Measurements from ENCODE around the gene STARD13. TPM values are rescaled to one million over a fixed set of nuclear protein-coding genes. Genes with fewer than 3 reads are reported as not detected.

STARD13 gene
- total RNA-seq, 1 donor from 2014 or later: 2.0 TPM

DNA sequence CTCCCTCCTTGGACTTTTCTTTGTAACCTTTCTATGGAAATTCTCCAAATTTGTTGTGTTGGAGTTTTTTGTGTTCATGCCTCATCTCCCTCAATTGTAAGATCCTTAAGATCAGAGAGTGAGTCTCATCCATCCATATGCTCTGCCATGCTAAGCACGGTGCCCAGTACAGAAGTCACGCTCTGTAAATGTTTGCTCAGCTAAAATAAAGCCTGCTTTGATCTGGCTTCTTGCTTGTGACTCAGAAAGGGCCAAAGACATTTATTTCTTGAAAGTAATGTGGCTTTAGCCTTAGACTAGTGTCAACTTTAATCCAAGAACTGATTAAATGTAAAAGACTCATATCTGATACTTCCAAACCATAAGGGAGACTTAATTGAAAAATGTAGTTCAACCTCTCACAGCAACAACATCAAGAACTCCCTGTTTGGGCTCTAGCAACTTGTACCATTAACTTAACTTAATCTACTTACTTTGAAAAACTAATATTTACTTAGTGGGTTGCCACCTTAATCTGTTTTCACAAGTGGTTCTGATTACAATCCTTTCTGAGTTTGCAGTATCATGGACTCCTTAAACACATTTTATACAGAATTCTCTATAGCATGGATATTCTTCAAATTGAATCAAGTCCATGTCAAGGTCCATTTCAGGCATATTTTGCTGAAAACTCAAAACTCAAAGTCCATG lies 169.1 kb downstream of the STARD13 start:
- peaks cover 2% of the 10 kb centered on the region for H3K27me3 Mint-ChIP-seq (ENCODE audit: insufficient read depth, low read depth)
- Histone ChIP-seq H3K27me3 (no peaks in the 10 kb centered on the region), H2AFZ (replicated peaks) (no peak overlapping the region), H3K36me3 (no peaks in the 10 kb centered on the region), H3K9ac (no peak overlapping the region), H4K20me1 (ENCODE audit: low read depth) (no peaks in the 10 kb centered on the region), H3F3A (ENCODE audit: low read depth) (no peaks in the 10 kb centered on the region), H3K9me3 (ENCODE audit: low read depth) (no peaks in the 10 kb centered on the region), H3K79me2 (ENCODE audit: low read depth) (no peaks in the 10 kb centered on the region), H3K27ac (no peak overlapping the region), H3K4me2 (no peak overlapping the region), H3K4me1 (no peaks in the 10 kb centered on the region), H3K4me3 (no peak overlapping the region)
- no peak overlapping the region for H3K27ac Mint-ChIP-seq
- H3K36me3 Mint-ChIP-seq: peaks cover 6% of the 10 kb centered on the region
- TF ChIP-seq, protein P1, sequence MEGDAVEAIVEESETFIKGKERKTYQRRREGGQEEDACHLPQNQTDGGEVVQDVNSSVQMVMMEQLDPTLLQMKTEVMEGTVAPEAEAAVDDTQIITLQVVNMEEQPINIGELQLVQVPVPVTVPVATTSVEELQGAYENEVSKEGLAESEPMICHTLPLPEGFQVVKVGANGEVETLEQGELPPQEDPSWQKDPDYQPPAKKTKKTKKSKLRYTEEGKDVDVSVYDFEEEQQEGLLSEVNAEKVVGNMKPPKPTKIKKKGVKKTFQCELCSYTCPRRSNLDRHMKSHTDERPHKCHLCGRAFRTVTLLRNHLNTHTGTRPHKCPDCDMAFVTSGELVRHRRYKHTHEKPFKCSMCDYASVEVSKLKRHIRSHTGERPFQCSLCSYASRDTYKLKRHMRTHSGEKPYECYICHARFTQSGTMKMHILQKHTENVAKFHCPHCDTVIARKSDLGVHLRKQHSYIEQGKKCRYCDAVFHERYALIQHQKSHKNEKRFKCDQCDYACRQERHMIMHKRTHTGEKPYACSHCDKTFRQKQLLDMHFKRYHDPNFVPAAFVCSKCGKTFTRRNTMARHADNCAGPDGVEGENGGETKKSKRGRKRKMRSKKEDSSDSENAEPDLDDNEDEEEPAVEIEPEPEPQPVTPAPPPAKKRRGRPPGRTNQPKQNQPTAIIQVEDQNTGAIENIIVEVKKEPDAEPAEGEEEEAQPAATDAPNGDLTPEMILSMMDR (IDR thresholded peaks at IDR 0.05): no peak
- no peak for TF ChIP-seq EZH2phosphoT487 (IDR thresholded peaks at IDR 0.05)
- TF ChIP-seq EZH2 (IDR thresholded peaks at IDR 0.05): no peak
- no peak overlapping the region for H3K4me3 Mint-ChIP-seq
- no peak for DNase-seq (ENCODE audit: low spot score)
- H3K9me3 Mint-ChIP-seq: no peaks in the 10 kb centered on the region
- H3K4me1 Mint-ChIP-seq: peaks cover 31% of the 10 kb centered on the region

DNA sequence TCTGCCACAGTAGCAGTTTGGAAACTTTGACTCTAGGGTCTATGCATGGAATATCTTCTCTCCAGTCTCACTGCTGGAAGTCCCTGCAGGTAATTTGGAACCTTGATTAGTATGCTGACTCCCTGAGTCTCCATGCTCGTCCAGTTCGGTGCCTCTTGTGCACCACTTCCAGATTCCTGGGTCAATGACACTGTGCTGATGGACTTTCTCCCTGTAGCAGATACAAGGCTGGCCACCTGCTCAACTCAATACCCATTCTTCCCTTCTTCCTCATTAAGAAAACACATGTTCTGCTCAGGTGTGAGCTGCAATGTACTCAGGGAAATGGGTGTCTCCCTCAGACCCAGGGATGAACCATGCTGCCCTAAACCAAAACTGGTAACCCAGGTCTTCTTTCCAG lies 170.3 kb downstream of the STARD13 start:
- H3K27ac ChIP-seq: no peak overlapping the region
- H3K79me2 ChIP-seq (ENCODE audit: low read depth): no peaks in the 10 kb centered on the region
- H3K36me3 Mint-ChIP-seq: peaks cover 6% of the 10 kb centered on the region
- no peaks in the 10 kb centered on the region for H3K9me3 Mint-ChIP-seq
- no peak overlapping the region for H3K4me3 ChIP-seq
- H3K4me3 Mint-ChIP-seq: no peak overlapping the region
- H3K4me2 ChIP-seq: no peak overlapping the region
- H3K36me3 ChIP-seq: no peaks in the 10 kb centered on the region
- H4K20me1 ChIP-seq (ENCODE audit: low read depth): no peaks in the 10 kb centered on the region
- peaks cover 2% of the 10 kb centered on the region for H3K27me3 Mint-ChIP-seq (ENCODE audit: insufficient read depth, low read depth)
- H3F3A ChIP-seq (ENCODE audit: low read depth): no peaks in the 10 kb centered on the region
- no peak overlapping the region for H2AFZ ChIP-seq (replicated peaks)
- no peak overlapping the region for H3K27ac Mint-ChIP-seq
- H3K9me3 ChIP-seq (ENCODE audit: low read depth): no peaks in the 10 kb centered on the region
- TF ChIP-seq EZH2 (IDR thresholded peaks at IDR 0.05) (no peak), EZH2phosphoT487 (IDR thresholded peaks at IDR 0.05) (no peak)
- TF ChIP-seq, protein P1 (IDR thresholded peaks at IDR 0.05): no peak
- no peak overlapping the region for H3K9ac ChIP-seq
- H3K4me1 Mint-ChIP-seq: peaks cover 28% of the 10 kb centered on the region
- DNase-seq (ENCODE audit: low spot score): no peak
- H3K27me3 ChIP-seq: no peaks in the 10 kb centered on the region
- H3K4me1 ChIP-seq: no peaks in the 10 kb centered on the region

DNA sequence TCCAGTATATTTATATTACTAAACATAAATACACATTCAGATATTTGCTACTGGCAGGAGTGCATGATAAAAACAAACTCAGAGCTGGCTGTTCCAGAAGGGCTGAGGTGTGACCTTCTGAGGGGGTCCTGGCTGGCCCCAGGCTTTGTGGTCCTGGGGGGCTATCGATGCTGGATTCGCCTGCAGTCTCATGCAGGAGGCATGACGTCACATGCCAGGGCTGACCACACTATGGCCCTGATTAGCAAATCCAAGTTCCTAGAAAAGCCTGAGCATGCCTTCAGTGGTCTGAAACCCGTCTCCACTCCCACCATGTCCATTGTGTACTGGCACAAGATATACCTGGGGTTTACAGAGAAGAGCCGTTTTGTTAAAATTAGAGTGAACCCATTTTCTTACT lies 171.4 kb downstream of the STARD13 start:
- no peak overlapping the region for H2AFZ ChIP-seq (replicated peaks)
- no peaks in the 10 kb centered on the region for H4K20me1 ChIP-seq (ENCODE audit: low read depth)
- H3K36me3 ChIP-seq: no peaks in the 10 kb centered on the region
- H3K9ac ChIP-seq: no peak overlapping the region
- no peak for DNase-seq (ENCODE audit: low spot score)
- peaks cover 2% of the 10 kb centered on the region for H3K27me3 Mint-ChIP-seq (ENCODE audit: insufficient read depth, low read depth)
- peaks cover 18% of the 10 kb centered on the region for H3K4me1 Mint-ChIP-seq
- H3K27ac ChIP-seq: no peak overlapping the region
- H3K4me1 ChIP-seq: no peaks in the 10 kb centered on the region
- H3K4me3 Mint-ChIP-seq: no peak overlapping the region
- no peaks in the 10 kb centered on the region for H3F3A ChIP-seq (ENCODE audit: low read depth)
- no peaks in the 10 kb centered on the region for H3K9me3 Mint-ChIP-seq
- H3K9me3 ChIP-seq (ENCODE audit: low read depth): no peaks in the 10 kb centered on the region
- peaks cover 6% of the 10 kb centered on the region for H3K36me3 Mint-ChIP-seq
- no peak overlapping the region for H3K4me3 ChIP-seq
- no peak overlapping the region for H3K27ac Mint-ChIP-seq
- no peaks in the 10 kb centered on the region for H3K27me3 ChIP-seq
- no peaks in the 10 kb centered on the region for H3K79me2 ChIP-seq (ENCODE audit: low read depth)
- TF ChIP-seq EZH2 (IDR thresholded peaks at IDR 0.05) (no peak), EZH2phosphoT487 (IDR thresholded peaks at IDR 0.05) (no peak)
- no peak overlapping the region for H3K4me2 ChIP-seq

DNA sequence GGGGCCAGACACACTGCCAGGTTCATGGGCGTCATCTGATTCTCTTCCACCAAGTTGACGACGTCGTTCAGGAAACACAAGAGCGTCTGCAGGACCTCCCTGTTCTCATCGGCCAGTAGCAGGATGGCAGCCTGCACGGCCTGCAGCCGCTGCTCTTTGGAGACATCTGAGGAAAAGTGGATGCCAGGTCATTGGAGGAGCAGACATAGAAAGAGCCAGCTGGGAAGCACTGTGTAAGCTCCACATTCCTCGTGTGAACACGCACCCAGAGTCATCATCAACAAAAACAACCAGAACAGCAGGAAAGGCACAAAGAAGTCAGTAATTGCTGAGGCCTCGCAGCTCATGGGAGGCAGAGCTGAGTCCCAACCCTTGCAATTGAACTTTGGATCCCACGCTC lies 172.8 kb downstream of the STARD13 start:
- Histone ChIP-seq H3K4me1 (no peaks in the 10 kb centered on the region), H3F3A (ENCODE audit: low read depth) (no peaks in the 10 kb centered on the region), H3K9ac (no peak overlapping the region), H3K36me3 (no peaks in the 10 kb centered on the region), H3K79me2 (ENCODE audit: low read depth) (no peaks in the 10 kb centered on the region), H3K27me3 (no peaks in the 10 kb centered on the region), H2AFZ (replicated peaks) (no peak overlapping the region), H3K4me3 (no peak overlapping the region), H3K27ac (no peak overlapping the region), H3K4me2 (no peak overlapping the region), H4K20me1 (ENCODE audit: low read depth) (no peaks in the 10 kb centered on the region), H3K9me3 (ENCODE audit: low read depth) (no peaks in the 10 kb centered on the region)
- Mint-ChIP-seq H3K36me3 (peaks cover 6% of the 10 kb centered on the region), H3K4me3 (no peak overlapping the region), H3K27ac (no peak overlapping the region), H3K4me1 (peaks cover 10% of the 10 kb centered on the region), H3K9me3 (no peaks in the 10 kb centered on the region), H3K27me3 (ENCODE audit: insufficient read depth, low read depth) (peaks cover 2% of the 10 kb centered on the region)
- no peak for DNase-seq (ENCODE audit: low spot score)
- no peak for TF ChIP-seq EZH2 (IDR thresholded peaks at IDR 0.05)
- no peak for TF ChIP-seq EZH2phosphoT487 (IDR thresholded peaks at IDR 0.05)
